GM12892 (cell line): ENCODE results near the gene NDUFA1.

ENCODE experiments used
- POLR2A ChIP-seq: IDR thresholded peaks from 2 replicates; pipeline ENCODE4 v1.6.1; 2011; ENCODE audit warnings: low read depth, low read length, control low read depth
- TAF1 ChIP-seq: IDR thresholded peaks from 2 replicates; pipeline ENCODE4 v1.6.1; 2011; ENCODE audit warnings: low read depth, mild to moderate bottlenecking, control low read depth, low read length, borderline replicate concordance

DNA sequence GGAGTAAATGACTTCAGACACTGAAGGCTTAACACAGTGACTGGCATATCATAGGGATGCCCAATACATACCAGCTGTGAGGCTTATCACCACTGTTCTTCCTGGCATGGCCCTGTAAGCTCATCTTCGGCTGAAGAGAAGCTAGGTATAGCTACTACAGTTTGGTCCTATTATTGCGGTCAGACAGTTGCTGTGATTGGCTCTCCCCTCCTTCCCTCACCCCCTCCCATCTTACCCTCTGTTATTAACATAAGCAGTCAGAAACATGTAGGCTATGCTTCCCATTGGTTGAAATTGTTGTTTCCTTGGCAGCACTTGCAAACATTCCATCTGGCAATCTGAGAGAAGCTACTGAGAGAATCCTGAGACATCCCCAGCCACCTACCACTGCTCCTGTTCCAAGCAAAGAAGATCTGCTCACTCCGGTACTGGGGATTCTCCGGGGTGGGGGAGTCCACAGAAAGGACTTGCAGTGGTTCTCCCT, 24.3 kb downstream of the NDUFA1 start, which contains the start of gene AKAP14:
- no peak for TF ChIP-seq POLR2A
- no peak for TF ChIP-seq TAF1
